CD8-positive, alpha-beta memory T cell (primary cell): ENCODE measurements around the gene CXCR3. TPM values are rescaled to one million over a fixed set of nuclear protein-coding genes. Genes with fewer than 3 reads are reported as not detected.

ENCODE experiments used
- polyA plus RNA-seq: library from polyadenylated mRNA; unstranded; fragments of 300-500 nt; fragmentation: Illumina TruSeq; gene quantifications from one replicate; pipeline ENCODE4 v1.2.3, GENCODE V29; 2021
- total RNA-seq, 2 experiments: library from RNA; stranded (reverse); gene quantifications; one replicate each; pipeline ENCODE4 v1.2.3, GENCODE V29; 2021

The CXCR3 gene
- total and polyA plus RNA-seq, 3 experiments from 2014 or later = 66.1 to 220 (median 69.3) TPM

Other genes with a start within 250 kb of the CXCR3 start
- 100 to 1,000 TPM; 211 to 216 TPM for gene OGT, start 85.4 kb downstream of the CXCR3 start, total RNA-seq
- 35.6 TPM for gene OGT, start 85.4 kb downstream of the CXCR3 start, polyA plus RNA-seq
- 1 to 10 TPM; 3.9 to 4.2 TPM for gene GCNA, start 40.1 kb downstream of the CXCR3 start, total RNA-seq
- 0.67 TPM for gene GCNA, start 40.1 kb downstream of the CXCR3 start, polyA plus RNA-seq
- gene CXorf49, start 99.8 kb upstream of the CXCR3 start, total RNA-seq = not detected
- gene CXorf49, start 99.8 kb upstream of the CXCR3 start, polyA plus RNA-seq = not detected
- not detected for gene CXorf49B, start 144.8 kb upstream of the CXCR3 start, total RNA-seq
- not detected for gene CXorf49B, start 144.8 kb upstream of the CXCR3 start, polyA plus RNA-seq